Activated T-helper 1 cell treated with anti-CD3 and anti-CD28 coated beads, Interleukin-12 subunit alpha, Interleukin-12 subunit beta, Interleukin-2, Interleukin-4 antibody, amounts not matched to agents 30 ng/mL and 10 ng/mL and 1 ng/mL, durations not matched to agents 14 hours and 24 hours and 36 hours (primary cell): ENCODE results near the gene DDAH1. TPM values are rescaled to one million over a fixed set of nuclear protein-coding genes. Genes with fewer than 3 reads are reported as not detected.

ENCODE experiments used
- DNase-seq: peaks from one replicate; pipeline ENCODE4 v3.0.0; 2021; ENCODE audit warnings: low spot score
- H3K27ac Mint-ChIP-seq: one replicate; pipeline ENCODE4 v1.8.0; 2021; ENCODE audit warnings: mild to moderate bottlenecking, mixed read lengths
- H3K27me3 Mint-ChIP-seq: one replicate; pipeline ENCODE4 v1.8.0; 2022; ENCODE audit warnings: mild to moderate bottlenecking, moderate library complexity, mixed read lengths; ENCODE audit not compliant: insufficient read depth
- H3K36me3 Mint-ChIP-seq: one replicate; pipeline ENCODE4 v1.8.0; 2021; ENCODE audit warnings: low read depth, mixed read lengths
- H3K4me1 Mint-ChIP-seq: one replicate; pipeline ENCODE4 v1.8.0; 2021; ENCODE audit warnings: low read depth, mixed read lengths
- H3K4me3 Mint-ChIP-seq: one replicate; pipeline ENCODE4 v1.8.0; 2021; ENCODE audit warnings: mild to moderate bottlenecking, moderate library complexity, mixed read lengths
- H3K9me3 Mint-ChIP-seq: one replicate; pipeline ENCODE4 v1.8.0; 2021; ENCODE audit warnings: mixed read lengths
- intact Hi-C: fragments of 100-400 bp; cut with micrococcal nuclease; formaldehyde crosslinking; loops from one replicate; pipeline ENCODE4 v1.15.1; 2024
- total RNA-seq: library from RNA; stranded (reverse); gene quantifications from 2 replicates; pipeline ENCODE4 v1.2.3, GENCODE V29; 2022

Gene DDAH1
- total RNA-seq, 1 donor from 2014 or later, result not detected

- no peak overlapping the region for H3K27ac Mint-ChIP-seq
- intact Hi-C loops, result no loop called here
- peaks cover 25% of the 10 kb centered on the region for H3K27me3 Mint-ChIP-seq
Measured at GRCh38 chr1:85280636-85281035, 184.3 kb downstream of the DDAH1 start.

GRCh38 chr1:85279458-85280080, 185.4 kb downstream of the DDAH1 start:
- Mint-ChIP-seq H3K27ac (peak overlapping the region; percentile 70), H3K27me3 (peaks cover 22% of the 10 kb centered on the region), H3K4me1 (peaks cover 45% of the 10 kb centered on the region), H3K4me3 (peak overlapping the region; percentile 13), H3K9me3 (no peaks in the 10 kb centered on the region), H3K36me3 (peaks cover 4% of the 10 kb centered on the region)
- DNase-seq, result no peak
- intact Hi-C loops, result loop anchor here (1.0 to 10.0 kb wide), 7 partner anchors 19 to 1633 kb away; partner anchors contain the start of genes HS2ST1, MCOLN2, ODF2L and SELENOF

More at GRCh38 chr1:85280636-85281035, 184.3 kb downstream of the DDAH1 start:
- H3K4me1 Mint-ChIP-seq, result peaks cover 34% of the 10 kb centered on the region
- no peaks in the 10 kb centered on the region for H3K36me3 Mint-ChIP-seq
- DNase-seq, result no peak
- H3K4me3 Mint-ChIP-seq, result no peak overlapping the region
- no peaks in the 10 kb centered on the region for H3K9me3 Mint-ChIP-seq

- Mint-ChIP-seq H3K27me3 (peaks cover 22% of the 10 kb centered on the region), H3K27ac (peak overlapping the region; percentile 70), H3K9me3 (no peaks in the 10 kb centered on the region), H3K4me1 (peaks cover 51% of the 10 kb centered on the region), H3K36me3 (peaks cover 10% of the 10 kb centered on the region), H3K4me3 (peak overlapping the region; percentile 13)
- peak; percentile 40 for DNase-seq
- intact Hi-C loops, result loop anchor here (1.0 to 10.0 kb wide), 7 partner anchors 19 to 1633 kb away; partner anchors contain the start of genes HS2ST1, MCOLN2, ODF2L and SELENOF
Measured at GRCh38 chr1:85278853-85279314, 186.1 kb downstream of the DDAH1 start.

- Mint-ChIP-seq H3K4me1 (peaks cover 62% of the 10 kb centered on the region), H3K27ac (no peak overlapping the region), H3K9me3 (no peaks in the 10 kb centered on the region), H3K36me3 (peaks cover 20% of the 10 kb centered on the region), H3K4me3 (no peak overlapping the region), H3K27me3 (peaks cover 22% of the 10 kb centered on the region)
- intact Hi-C loops, result loop anchor here (5.0 to 10.0 kb wide), 6 partner anchors 281 to 1634 kb away; partner anchors contain the start of genes HS2ST1, MCOLN2, ODF2L and SELENOF
- DNase-seq, result no peak
Measured at GRCh38 chr1:85277802-85278201, 187.2 kb downstream of the DDAH1 start.

- DNase-seq, result no peak
- Mint-ChIP-seq H3K4me1 (peaks cover 63% of the 10 kb centered on the region), H3K36me3 (peaks cover 21% of the 10 kb centered on the region), H3K4me3 (peak overlapping the region; percentile 88), H3K27me3 (peaks cover 18% of the 10 kb centered on the region), H3K9me3 (no peaks in the 10 kb centered on the region), H3K27ac (peak overlapping the region; percentile 87)
- intact Hi-C loops, result loop anchor here (1.0 to 10.0 kb wide), 16 partner anchors 18 to 1635 kb away; partner anchors contain the start of genes C1orf52, HS2ST1, MCOLN2 and ODF2L
Measured at GRCh38 chr1:85276978-85277639, 187.8 kb downstream of the DDAH1 start.

- Mint-ChIP-seq H3K36me3 (peaks cover 26% of the 10 kb centered on the region), H3K4me1 (peaks cover 67% of the 10 kb centered on the region), H3K27me3 (peaks cover 11% of the 10 kb centered on the region), H3K4me3 (peak within 1 kb of the TSS; percentile 88), H3K9me3 (no peaks in the 10 kb centered on the region), H3K27ac (peak within 1 kb of the TSS; percentile 87)
- intact Hi-C loops, result loop anchor here (1.0 to 10.0 kb wide), 16 partner anchors 17 to 1636 kb away; partner anchors contain the start of genes C1orf52, HS2ST1, MCOLN2 and ODF2L
- peak; percentile 98 for DNase-seq
Measured at GRCh38 chr1:85276215-85276977, 188.6 kb downstream of the DDAH1 start, which contains the start of gene BCL10. Gene BCL10, minus strand, starts transcription at chr1:85276632. Its CDS starts 280 bp downstream, at chr1:85276352.

GRCh38 chr1:85275701-85276214, 189.2 kb downstream of the DDAH1 start:
- DNase-seq, result no peak
- Mint-ChIP-seq H3K9me3 (no peaks in the 10 kb centered on the region), H3K27ac (peak overlapping the region; percentile 82), H3K4me3 (peak overlapping the region; percentile 88), H3K27me3 (peaks cover 4% of the 10 kb centered on the region), H3K4me1 (peaks cover 72% of the 10 kb centered on the region), H3K36me3 (peaks cover 31% of the 10 kb centered on the region)
- intact Hi-C loops, result loop anchor here (1.0 to 10.0 kb wide), 17 partner anchors 16 to 1637 kb away; partner anchors contain the start of genes C1orf52, GNG5, HS2ST1 and MCOLN2

GRCh38 chr1:85274969-85275453, 189.9 kb downstream of the DDAH1 start:
- Mint-ChIP-seq H3K27ac (peak overlapping the region; percentile 82), H3K4me3 (peak overlapping the region; percentile 88), H3K27me3 (no peaks in the 10 kb centered on the region), H3K36me3 (peaks cover 36% of the 10 kb centered on the region), H3K9me3 (no peaks in the 10 kb centered on the region), H3K4me1 (peaks cover 67% of the 10 kb centered on the region)
- intact Hi-C loops, result loop anchor here (2.0 to 10.0 kb wide), 7 partner anchors 278 to 1637 kb away; partner anchors contain the start of genes GNG5, HS2ST1, MCOLN2 and ODF2L
- DNase-seq, result no peak

- no peaks in the 10 kb centered on the region for H3K27me3 Mint-ChIP-seq
- intact Hi-C loops, result loop anchor here (10.0 kb wide), 1 partner anchor 1121 kb away; the partner anchor contains the start of gene ODF2L
- H3K27ac Mint-ChIP-seq, result no peak overlapping the region
- H3K36me3 Mint-ChIP-seq, result peaks cover 47% of the 10 kb centered on the region
- H3K4me1 Mint-ChIP-seq, result peaks cover 63% of the 10 kb centered on the region
- H3K9me3 Mint-ChIP-seq, result no peaks in the 10 kb centered on the region
- H3K4me3 Mint-ChIP-seq, result no peak overlapping the region
- DNase-seq, result no peak
Measured at GRCh38 chr1:85273397-85273796, 191.6 kb downstream of the DDAH1 start.

GRCh38 chr1:85268801-85269585, 196.0 kb downstream of the DDAH1 start:
- DNase-seq, result no peak
- H3K27me3 Mint-ChIP-seq, result no peaks in the 10 kb centered on the region
- no peaks in the 10 kb centered on the region for H3K9me3 Mint-ChIP-seq
- peak overlapping the region; percentile 6 for H3K27ac Mint-ChIP-seq
- H3K4me1 Mint-ChIP-seq, result peaks cover 41% of the 10 kb centered on the region
- H3K36me3 Mint-ChIP-seq, result peaks cover 46% of the 10 kb centered on the region
- intact Hi-C loops, result no loop called here
- H3K4me3 Mint-ChIP-seq, result no peak overlapping the region
